Suprapubic skin (tissue), 4 donors: ENCODE results near the gene ZNHIT2. TPM values are rescaled to one million over a fixed set of nuclear protein-coding genes. Genes with fewer than 3 reads are reported as not detected.
A peak's percentile ranks its signal among the peaks of the same experiment; 100 is the strongest.
"Not testable (repeated sequence)": the region's sequence is repeated elsewhere in the genome, so short reads cannot be mapped to it uniquely, and the experiment has no call there.

ENCODE experiments used
- DNase-seq, 2 donors: peaks; one replicate each; pipeline ENCODE4 v3.0.0-alpha.2; 2019; ENCODE audit warnings: low spot score in 2 of 2
- H3K27ac ChIP-seq: fragments of 200-600 bp; sonication (generic); one replicate; pipeline ENCODE4 v1.5.1; 2019
- H3K27me3 ChIP-seq: fragments of 200-600 bp; sonication (generic); one replicate; pipeline ENCODE4 v1.5.1; 2019
- H3K36me3 ChIP-seq: fragments of 200-600 bp; sonication (generic); one replicate; pipeline ENCODE4 v1.5.1; 2019
- H3K4me1 ChIP-seq: fragments of 200-600 bp; sonication (generic); one replicate; pipeline ENCODE4 v1.5.1; 2019
- H3K4me3 ChIP-seq: fragments of 200-600 bp; sonication (generic); one replicate; pipeline ENCODE4 v1.5.1; 2019; ENCODE audit warnings: mild to moderate bottlenecking
- H3K9me3 ChIP-seq: fragments of 200-600 bp; sonication (generic); one replicate; pipeline ENCODE4 v1.5.1; 2019
- CTCF ChIP-seq, 2 donors: fragments of 200-600 bp in 1 of 2; fragments of 450-650 bp in 1 of 2; sonication (generic) in 1 of 2; IDR thresholded peaks; one replicate each; pipeline ENCODE4 v1.5.1; 2016 to 2019; ENCODE audit warnings: antibody characterized with exemption in 2 of 2, mild to moderate bottlenecking in 1 of 2, moderate library complexity in 1 of 2
- EP300 ChIP-seq: sonication (generic); formaldehyde crosslinking; IDR thresholded peaks from one replicate; pipeline ENCODE4 v1.6.1; 2017; ENCODE audit warnings: antibody characterized with exemption
- POLR2A ChIP-seq, 2 donors: fragments of 450-650 bp; IDR thresholded peaks; one replicate each; pipeline ENCODE4 v1.6.1; 2017; ENCODE audit warnings: antibody characterized with exemption in 2 of 2, mild to moderate bottlenecking in 2 of 2, moderate library complexity in 2 of 2
- POLR2AphosphoS5 ChIP-seq, 3 donors: sonication (generic); formaldehyde crosslinking; IDR thresholded peaks; one replicate each; pipeline ENCODE4 v1.6.1; 2017; ENCODE audit warnings: antibody characterized with exemption in 3 of 3
- WGBS: methylation state at CpG from one replicate; pipeline ENCODE4 v1.1.5; 2018; 5-methylcytosine and 5-hydroxymethylcytosine counted together
- total RNA-seq, 4 donors: library from RNA; depleted of rRNA; stranded (reverse); fragments of >200 nt; gene quantifications; one replicate each; pipeline ENCODE4 v1.1.0, GENCODE V29; 2016

The ZNHIT2 gene
- total RNA-seq, 4 donors from 2014 or later = 9.0 to 23.3 (median 17.6) TPM

DNA sequence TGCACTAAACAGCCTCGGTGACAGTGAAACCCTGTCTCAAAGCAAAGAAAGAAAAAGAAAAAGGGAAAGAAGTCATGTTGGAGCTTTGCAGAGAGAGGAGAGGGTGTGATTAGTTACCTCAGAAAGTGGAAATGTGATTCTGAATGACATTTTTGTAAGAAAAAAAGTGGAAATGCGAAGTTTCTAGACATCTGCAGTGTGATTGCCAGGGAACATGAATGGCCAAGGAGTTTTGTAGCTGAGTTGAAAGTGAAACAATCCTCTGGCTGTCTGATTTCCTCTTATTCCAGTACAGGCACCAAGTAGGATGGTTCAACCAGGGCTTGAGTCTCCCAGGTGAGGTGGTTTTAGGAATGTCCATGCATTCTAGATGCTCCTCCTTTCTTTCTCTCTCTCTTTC lies 34.6 kb upstream of the ZNHIT2 start:
- H3K4me1 ChIP-seq = peaks cover 10% of the 10 kb centered on the region
- TF ChIP-seq EP300 (no peak), POLR2A (IDR thresholded peaks at IDR 0.05) (no peak), POLR2AphosphoS5 (IDR thresholded peaks at IDR 0.05) (no peak), CTCF (IDR thresholded peaks at IDR 0.05) (no peak)
- no peaks in the 10 kb centered on the region for H3K27me3 ChIP-seq
- H3K9me3 ChIP-seq = no peaks in the 10 kb centered on the region
- 78% methylated on average over 2 of the region's 2 CpGs for WGBS
- H3K36me3 ChIP-seq = no peaks in the 10 kb centered on the region
- H3K27ac ChIP-seq = no peak overlapping the region
- DNase-seq = no peak
- no peak overlapping the region for H3K4me3 ChIP-seq

- Histone ChIP-seq H3K27ac (no peak overlapping the region), H3K9me3 (no peaks in the 10 kb centered on the region), H3K36me3 (no peaks in the 10 kb centered on the region), H3K4me3 (no peak overlapping the region), H3K4me1 (peaks cover 10% of the 10 kb centered on the region), H3K27me3 (no peaks in the 10 kb centered on the region)
- peak in 1 of 2 donors; percentile 28 for DNase-seq
- TF ChIP-seq EP300 (no peak), POLR2A (IDR thresholded peaks at IDR 0.05) (no peak), POLR2AphosphoS5 (IDR thresholded peaks at IDR 0.05) (no peak), CTCF (IDR thresholded peaks at IDR 0.05) (no peak)
- 72% methylated on average over 3 of the region's 3 CpGs for WGBS
These were observed 33.9 kb upstream of the ZNHIT2 start for GRCh38 chr11:65151331-65151899.

DNA sequence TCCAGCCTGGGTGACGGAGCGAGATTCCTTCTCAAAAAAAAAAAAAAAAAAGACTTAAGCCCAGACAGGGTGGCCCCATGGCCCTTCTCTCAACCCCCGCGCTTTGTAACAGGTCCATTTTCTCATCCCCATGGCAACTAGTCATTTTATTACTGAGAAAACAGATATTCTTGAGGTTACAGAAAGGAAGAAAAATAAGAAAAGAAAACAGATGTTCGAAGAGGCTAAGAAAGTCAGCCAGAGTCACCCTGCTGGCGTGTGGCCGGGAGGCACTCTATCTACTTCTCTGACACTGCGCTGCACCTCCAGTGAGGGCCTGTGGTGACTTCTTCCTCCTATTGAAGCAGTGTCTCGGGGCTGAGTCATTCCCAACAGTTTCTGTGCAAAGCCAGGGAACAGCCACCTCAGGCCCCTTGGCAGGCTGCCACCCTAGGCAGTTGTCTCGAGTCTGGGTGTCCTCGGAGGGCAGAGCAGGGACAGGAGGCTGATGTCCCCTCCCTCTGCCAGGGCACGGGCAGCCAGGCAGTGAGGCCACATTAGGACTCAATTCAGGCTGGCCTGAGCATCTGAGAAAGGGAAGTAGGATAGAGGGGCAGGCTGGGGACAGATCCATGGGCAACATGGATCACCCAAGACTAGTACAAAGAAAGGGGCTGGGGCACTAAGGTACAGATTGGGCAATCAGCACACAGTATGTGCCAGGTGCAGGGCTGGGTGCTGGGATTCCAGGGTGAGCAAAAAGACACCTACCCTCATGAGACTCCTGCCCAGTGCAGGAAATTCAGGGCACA lies 33.2 kb upstream of the ZNHIT2 start:
- Histone ChIP-seq H3K4me3 (no peak overlapping the region), H3K27me3 (no peaks in the 10 kb centered on the region), H3K27ac (no peak overlapping the region), H3K36me3 (no peaks in the 10 kb centered on the region), H3K4me1 (peaks cover 10% of the 10 kb centered on the region), H3K9me3 (no peaks in the 10 kb centered on the region)
- WGBS = 31% methylated on average over 9 of the region's 12 CpGs
- DNase-seq = peak; percentile 85 to 86
- no peak for TF ChIP-seq POLR2A (IDR thresholded peaks at IDR 0.05)
- no peak for TF ChIP-seq CTCF (IDR thresholded peaks at IDR 0.05)
- no peak for TF ChIP-seq POLR2AphosphoS5 (IDR thresholded peaks at IDR 0.05)
- TF ChIP-seq EP300 = no peak

- H3K27me3 ChIP-seq, H3K4me3 ChIP-seq, H3K4me1 ChIP-seq, H3K9me3 ChIP-seq, H3K36me3 ChIP-seq, H3K27ac ChIP-seq: not testable (repeated sequence)
- 69% methylated on average over 10 of the region's 10 CpGs for WGBS
- DNase-seq = peak in 1 of 2 donors; percentile 44
These were observed 32.6 kb upstream of the ZNHIT2 start for GRCh38 chr11:65150131-65150508.

- WGBS = 74% methylated on average over 5 of the region's 5 CpGs
- DNase-seq = peak in 1 of 2 donors; percentile 46
- Histone ChIP-seq H3K4me1 (peaks cover 10% of the 10 kb centered on the region), H3K9me3 (no peaks in the 10 kb centered on the region), H3K27ac (no peak overlapping the region), H3K4me3 (no peak overlapping the region), H3K36me3 (no peaks in the 10 kb centered on the region), H3K27me3 (no peaks in the 10 kb centered on the region)
- TF ChIP-seq CTCF (IDR thresholded peaks at IDR 0.05) (no peak), POLR2A (IDR thresholded peaks at IDR 0.05) (no peak), POLR2AphosphoS5 (IDR thresholded peaks at IDR 0.05) (no peak), EP300 (no peak)
These were observed 31.2 kb upstream of the ZNHIT2 start for GRCh38 chr11:65148657-65149056.
